AG04450 (cell line): ENCODE results near the gene RNASE8. TPM values are rescaled to one million over a fixed set of nuclear protein-coding genes. Genes with fewer than 3 reads are reported as not detected.

ENCODE experiments used
- CTCF ChIA-PET: fragments of 300-600, 350-600 bp; formaldehyde crosslinking; extraction: SDS; loops from one replicate; lab custom pipeline; 2022; ENCODE audit warnings: antibody characterized with exemption, inconsistent platforms; lab: Charles Lee
- POLR2A ChIA-PET: fragments of 350-600 bp; formaldehyde crosslinking; extraction: SDS; loops from one replicate; lab custom pipeline; 2021; ENCODE audit warnings: antibody characterized with exemption, inconsistent platforms; lab: Yijun Ruan, JAX
- DNase-seq: peaks from one replicate; pipeline ENCODE4 v3.0.0-alpha.2; 2011; ENCODE audit warnings: low read depth, low spot score
- H3K27ac ChIP-seq: one replicate; pipeline ENCODE4 v1.5.1; 2012; ENCODE audit warnings: low read depth, low read length, control low read depth
- H3K27me3 ChIP-seq: one replicate; pipeline ENCODE4 v1.6.0; 2012; ENCODE audit warnings: low read length; ENCODE audit not compliant: control insufficient read depth, insufficient read depth
- H3K4me3 ChIP-seq: 2 replicates; pipeline ENCODE4 v1.5.1; 2011; ENCODE audit warnings: mild to moderate bottlenecking, low read depth, low read length, control low read depth
- H3K9me3 ChIP-seq: 2 replicates; pipeline ENCODE4 v1.5.1; 2012; ENCODE audit warnings: low read length; ENCODE audit not compliant: control insufficient read depth, insufficient read depth
- polyA plus RNA-seq: library from polyadenylated mRNA; depleted of rRNA; stranded (reverse); fragments of >200 nt; gene quantifications from 2 replicates; pipeline ENCODE4 v1.2.3, GENCODE V29; 2011
- TF ChIP-seq, protein P1 (sequence below): IDR thresholded peaks from 2 replicates; pipeline ENCODE4 v1.5.1; 2011; ENCODE audit warnings: low read depth, low read length, control low read depth, inconsistent platforms

RNASE8 gene
- polyA plus RNA-seq, 1 experiment, result not detected

DNA sequence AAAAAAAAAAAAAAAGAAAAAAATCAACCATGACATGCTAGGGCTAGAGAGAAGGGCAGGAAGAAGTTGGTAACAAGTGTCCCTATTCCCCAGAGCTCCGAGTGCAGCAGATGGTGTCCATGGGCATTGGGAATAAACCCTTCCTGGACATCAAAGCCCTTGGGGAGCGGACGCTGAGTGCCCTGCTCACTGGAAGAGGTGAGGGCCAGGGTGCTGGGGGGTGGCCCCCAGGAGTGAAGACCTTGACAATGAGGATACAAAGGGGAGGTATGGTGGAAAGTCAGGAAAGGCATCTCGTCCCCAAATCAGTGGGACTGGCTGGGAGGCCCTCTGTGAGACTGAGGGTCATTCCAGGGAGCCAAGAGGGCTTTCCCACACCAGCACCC lies 29.3 kb downstream of the RNASE8 start:
- DNase-seq, result no peak
- CTCF ChIA-PET, result interaction anchor here (1.0 to 6.3 kb wide), 7 partner anchors 11 to 116 kb away, joined by 3 to 55 read pairs (median 31); partner anchors contain the start of genes ARHGEF40 and ZNF219
- Histone ChIP-seq H3K27me3 (no peaks in the 10 kb centered on the region), H3K4me3 (no peak overlapping the region), H3K27ac (peak overlapping the region; percentile 82), H3K9me3 (peaks cover 4% of the 10 kb centered on the region; the same call in 1 of the 2 replicates)
- POLR2A ChIA-PET, result interaction anchor here (0.9 to 4.9 kb wide), 4 partner anchors 16 to 100 kb away, joined by 3 to 40 read pairs (median 6); partner anchors contain the start of gene ARHGEF40
- TF ChIP-seq, protein P1, sequence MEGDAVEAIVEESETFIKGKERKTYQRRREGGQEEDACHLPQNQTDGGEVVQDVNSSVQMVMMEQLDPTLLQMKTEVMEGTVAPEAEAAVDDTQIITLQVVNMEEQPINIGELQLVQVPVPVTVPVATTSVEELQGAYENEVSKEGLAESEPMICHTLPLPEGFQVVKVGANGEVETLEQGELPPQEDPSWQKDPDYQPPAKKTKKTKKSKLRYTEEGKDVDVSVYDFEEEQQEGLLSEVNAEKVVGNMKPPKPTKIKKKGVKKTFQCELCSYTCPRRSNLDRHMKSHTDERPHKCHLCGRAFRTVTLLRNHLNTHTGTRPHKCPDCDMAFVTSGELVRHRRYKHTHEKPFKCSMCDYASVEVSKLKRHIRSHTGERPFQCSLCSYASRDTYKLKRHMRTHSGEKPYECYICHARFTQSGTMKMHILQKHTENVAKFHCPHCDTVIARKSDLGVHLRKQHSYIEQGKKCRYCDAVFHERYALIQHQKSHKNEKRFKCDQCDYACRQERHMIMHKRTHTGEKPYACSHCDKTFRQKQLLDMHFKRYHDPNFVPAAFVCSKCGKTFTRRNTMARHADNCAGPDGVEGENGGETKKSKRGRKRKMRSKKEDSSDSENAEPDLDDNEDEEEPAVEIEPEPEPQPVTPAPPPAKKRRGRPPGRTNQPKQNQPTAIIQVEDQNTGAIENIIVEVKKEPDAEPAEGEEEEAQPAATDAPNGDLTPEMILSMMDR, result no peak

DNA sequence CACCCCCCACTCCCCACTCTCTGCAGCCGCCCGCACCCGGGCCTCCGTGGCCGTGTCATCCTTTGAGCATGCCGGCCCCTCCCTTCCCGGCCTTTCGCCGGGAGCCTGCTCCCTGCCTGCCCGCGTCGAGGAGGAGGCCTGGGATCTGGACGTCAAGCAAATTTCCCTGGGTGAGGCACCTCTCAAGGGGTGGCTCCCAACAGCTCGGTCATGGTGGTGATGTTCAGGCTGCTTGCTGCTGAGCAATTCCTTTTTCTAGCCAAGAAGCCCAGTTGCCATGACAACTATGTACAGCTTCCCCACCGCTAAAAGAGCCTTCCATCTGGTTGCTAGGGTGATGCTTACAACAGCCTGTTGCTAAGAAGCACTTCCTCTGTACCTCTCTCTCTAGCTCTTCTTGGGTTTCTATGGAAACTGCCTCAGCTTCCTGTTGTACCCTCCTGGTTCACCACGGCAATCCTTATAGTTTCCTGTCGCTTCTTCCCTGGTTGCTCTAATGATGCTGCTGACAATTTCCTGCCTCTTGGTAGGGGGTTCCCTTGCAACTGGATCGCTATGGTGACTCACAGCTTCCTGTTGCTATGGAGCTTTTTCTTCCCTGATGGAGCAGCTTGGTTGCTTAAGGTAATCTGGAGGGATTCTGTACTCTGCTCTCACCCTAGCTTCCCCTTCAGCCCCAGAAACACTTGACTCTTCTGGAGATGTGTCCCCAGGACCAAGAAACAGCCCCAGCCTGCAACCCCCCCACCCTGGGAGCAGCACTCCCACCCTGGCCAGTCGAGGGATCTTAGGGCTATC lies 29.9 kb downstream of the RNASE8 start:
- TF ChIP-seq, protein P1, result no peak
- Histone ChIP-seq H3K4me3 (no peak overlapping the region), H3K9me3 (peaks cover 4% of the 10 kb centered on the region; the same call in 1 of the 2 replicates), H3K27ac (peak overlapping the region; percentile 82), H3K27me3 (no peaks in the 10 kb centered on the region)
- POLR2A ChIA-PET, result interaction anchor here (0.9 to 4.9 kb wide), 5 partner anchors 16 to 101 kb away, joined by 3 to 40 read pairs (median 5); partner anchors contain the start of gene ARHGEF40
- CTCF ChIA-PET, result interaction anchor here (1.0 to 6.3 kb wide), 8 partner anchors 10 to 117 kb away, joined by 3 to 55 read pairs (median 18); partner anchors contain the start of genes ARHGEF40 and ZNF219
- no peak for DNase-seq

DNA sequence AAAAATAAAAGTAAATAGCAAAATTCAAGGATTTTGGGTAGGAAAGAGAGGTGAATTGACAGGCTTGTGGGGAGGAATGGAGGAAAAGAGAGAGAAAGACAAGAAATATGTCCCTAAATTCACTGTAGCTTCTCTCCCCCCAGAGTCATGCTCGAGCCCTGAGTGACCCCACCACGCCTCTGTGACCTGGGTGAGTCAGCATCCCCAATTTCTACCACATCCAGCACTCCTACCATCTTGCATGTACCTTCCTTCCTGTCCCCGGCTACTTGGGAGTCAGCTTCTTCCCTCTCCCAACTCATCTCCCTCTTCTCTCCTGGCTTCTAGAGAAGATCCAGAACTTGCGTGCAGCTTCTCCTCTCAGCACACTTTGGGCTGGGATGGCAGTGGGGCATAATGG lies 31.1 kb downstream of the RNASE8 start:
- H3K9me3 ChIP-seq, result peaks cover 4% of the 10 kb centered on the region; the same call in 1 of the 2 replicates
- TF ChIP-seq, protein P1, result no peak
- H3K4me3 ChIP-seq, result no peak overlapping the region
- no peaks in the 10 kb centered on the region for H3K27me3 ChIP-seq
- ChIA-PET CTCF (interaction anchor here (1.4 to 6.3 kb wide), 6 partner anchors 9 to 75 kb away, joined by 3 to 55 read pairs (median 36); partner anchors contain the start of genes ARHGEF40 and ZNF219), POLR2A (interaction anchor here (1.2 to 4.9 kb wide), 2 partner anchors 15 to 18 kb away, joined by 3 to 40 read pairs; partner anchors contain the start of gene ARHGEF40)
- H3K27ac ChIP-seq, result no peak overlapping the region
- no peak for DNase-seq

DNA sequence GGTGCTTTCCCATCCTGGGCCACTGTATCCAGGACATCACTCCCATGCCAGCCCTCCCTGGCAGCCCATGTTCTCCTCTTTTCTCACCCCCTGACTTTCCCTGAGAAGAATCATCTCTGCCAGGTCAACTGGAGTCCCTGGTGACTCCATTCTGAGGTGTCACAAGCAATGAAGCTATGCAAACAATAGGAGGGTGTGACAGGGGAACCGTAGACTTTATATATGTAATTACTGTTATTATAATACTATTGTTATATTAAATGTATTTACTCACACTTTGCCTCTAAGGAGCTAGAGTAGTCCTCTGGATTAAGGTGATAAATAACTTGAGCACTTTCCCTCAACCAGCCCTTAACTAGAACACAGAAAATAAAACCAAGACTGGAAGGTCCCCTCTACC lies 31.6 kb downstream of the RNASE8 start:
- Histone ChIP-seq H3K27me3 (no peaks in the 10 kb centered on the region), H3K4me3 (no peak overlapping the region), H3K9me3 (peaks cover 4% of the 10 kb centered on the region; the same call in 1 of the 2 replicates), H3K27ac (no peak overlapping the region)
- DNase-seq, result no peak
- ChIA-PET POLR2A (interaction anchor here (1.2 to 4.9 kb wide), 2 partner anchors 14 to 18 kb away, joined by 3 to 40 read pairs; partner anchors contain the start of gene ARHGEF40), CTCF (interaction anchor here (0.6 to 6.3 kb wide), 9 partner anchors 9 to 118 kb away, joined by 3 to 55 read pairs (median 7); partner anchors contain the start of genes ARHGEF40 and ZNF219)
- TF ChIP-seq, protein P1, result no peak
